Smooth muscle cell (in vitro differentiated cells): Measurements from ENCODE around the gene SPATA21. TPM values are rescaled to one million over a fixed set of nuclear protein-coding genes. Genes with fewer than 3 reads are reported as not detected.

Source experiments
- DNase-seq: peaks from one replicate; lab custom pipeline; 2025; ENCODE audit not compliant: unreplicated experiment; lab: John Stamatoyannopoulos, UW
- H2AFZ ChIP-seq: fragments of 200-600 bp; sonication (generic); 2 replicates; pipeline ENCODE4 v1.6.0; 2016; ENCODE audit warnings: antibody characterized with exemption, low read depth, mild to moderate bottlenecking
- H3F3A ChIP-seq: fragments of 200-600 bp; sonication (generic); 2 replicates; pipeline ENCODE4 v1.6.0; 2017; ENCODE audit warnings: antibody characterized with exemption, low read depth
- H3K27ac ChIP-seq: fragments of 200-600 bp; sonication (generic); 2 replicates; pipeline ENCODE4 v1.5.1; 2016; ENCODE audit warnings: low read depth, mild to moderate bottlenecking
- H3K27me3 ChIP-seq: fragments of 200-600 bp; sonication (generic); 2 replicates; pipeline ENCODE4 v1.6.1; 2016; ENCODE audit warnings: low read depth, mild to moderate bottlenecking
- H3K36me3 ChIP-seq: fragments of 200-600 bp; sonication (generic); 2 replicates; pipeline ENCODE4 v1.5.1; 2016; ENCODE audit warnings: low read depth
- H3K4me1 ChIP-seq: fragments of 200-600 bp; sonication (generic); 2 replicates; pipeline ENCODE4 v1.5.1; 2016; ENCODE audit warnings: low read depth
- H3K4me2 ChIP-seq: fragments of 200-600 bp; sonication (generic); 2 replicates; pipeline ENCODE4 v1.6.0; 2016; ENCODE audit warnings: mild to moderate bottlenecking
- H3K4me3 ChIP-seq: fragments of 200-600 bp; sonication (generic); 2 replicates; pipeline ENCODE4 v1.5.1; 2016; ENCODE audit warnings: mild to moderate bottlenecking
- H3K79me2 ChIP-seq: fragments of 200-600 bp; sonication (generic); 2 replicates; pipeline ENCODE4 v1.6.0; 2016; ENCODE audit warnings: low read depth, mild to moderate bottlenecking
- H3K9ac ChIP-seq: fragments of 200-600 bp; sonication (generic); 2 replicates; pipeline ENCODE4 v1.6.0; 2016; ENCODE audit warnings: low read depth
- H3K9me3 ChIP-seq: fragments of 200-600 bp; sonication (generic); replicated peaks from 2 replicates; pipeline ENCODE4 v1.5.1; 2016; ENCODE audit warnings: low read depth
- H4K20me1 ChIP-seq: fragments of 200-600 bp; sonication (generic); 2 replicates; pipeline ENCODE4 v1.6.0; 2016; ENCODE audit warnings: low read depth
- CTCF ChIP-seq: fragments of 200-600 bp; sonication (generic); IDR thresholded peaks from 2 replicates; pipeline ENCODE4 v1.5.1; 2017; ENCODE audit warnings: borderline replicate concordance, mild to moderate bottlenecking, antibody characterized with exemption; ENCODE audit not compliant: insufficient read depth, poor library complexity, severe bottlenecking
- WGBS: methylation state at CpG from one replicate; pipeline ENCODE4 v1.1.7; 2016; ENCODE audit warnings: low lambda C conversion rate; 5-methylcytosine and 5-hydroxymethylcytosine counted together
- polyA plus RNA-seq: library from polyadenylated mRNA; unstranded; fragments of >200 nt; fragmentation: Nextera tagmentation; extraction: Ambion mirVana; gene quantifications from 2 replicates; pipeline ENCODE4 v1.2.1, GENCODE V29; 2016
- total RNA-seq: library from RNA; depleted of rRNA; stranded (reverse); fragments of >200 nt; gene quantifications from 2 replicates; pipeline ENCODE4 v1.2.3, GENCODE V29; 2014

SPATA21 gene
- total and polyA plus RNA-seq, 2 experiments from 2014 or later = not detected

GRCh38 chr1:16396591-16396990 is 40.6 kb downstream of the SPATA21 start:
- WGBS = 44% methylated on average over 7 of the region's 7 CpGs
- TF ChIP-seq CTCF = no peak
- Histone ChIP-seq H3K4me1 (no peaks in the 10 kb centered on the region), H3K4me3 (no peak overlapping the region), H3K4me2 (peak overlapping the region; percentile 30), H3K27ac (peak overlapping the region; percentile 59), H3F3A (peaks cover 5% of the 10 kb centered on the region), H3K9ac (no peak overlapping the region), H3K9me3 (no peaks in the 10 kb centered on the region), H4K20me1 (peaks cover 61% of the 10 kb centered on the region), H3K36me3 (no peaks in the 10 kb centered on the region), H2AFZ (no peak overlapping the region), H3K27me3 (no peaks in the 10 kb centered on the region), H3K79me2 (peaks cover 15% of the 10 kb centered on the region)
- DNase-seq = peak; percentile 18

- Histone ChIP-seq H3K4me3 (no peak overlapping the region), H3F3A (peaks cover 5% of the 10 kb centered on the region), H3K27ac (no peak overlapping the region), H3K9ac (no peak overlapping the region), H3K36me3 (no peaks in the 10 kb centered on the region), H2AFZ (no peak overlapping the region), H4K20me1 (peaks cover 77% of the 10 kb centered on the region), H3K9me3 (no peaks in the 10 kb centered on the region), H3K4me1 (no peaks in the 10 kb centered on the region), H3K27me3 (no peaks in the 10 kb centered on the region), H3K4me2 (no peak overlapping the region), H3K79me2 (peaks cover 31% of the 10 kb centered on the region)
- TF ChIP-seq CTCF = no peak
- DNase-seq = no peak
- WGBS = 98% methylated on average over 13 of the region's 13 CpGs
Measured at GRCh38 chr1:16394977-16395376, 42.2 kb downstream of the SPATA21 start.

- Histone ChIP-seq H3K9ac (no peak overlapping the region), H2AFZ (no peak overlapping the region), H3K79me2 (peaks cover 43% of the 10 kb centered on the region), H3K27ac (no peak overlapping the region), H3K4me2 (no peak overlapping the region), H3K36me3 (no peaks in the 10 kb centered on the region), H3K9me3 (no peaks in the 10 kb centered on the region), H3K4me3 (no peak overlapping the region), H3F3A (peaks cover 5% of the 10 kb centered on the region), H4K20me1 (peaks cover 84% of the 10 kb centered on the region), H3K27me3 (no peaks in the 10 kb centered on the region), H3K4me1 (no peaks in the 10 kb centered on the region)
- TF ChIP-seq CTCF = no peak
- DNase-seq = no peak
- 95% methylated on average over 10 of the region's 10 CpGs for WGBS
Measured at GRCh38 chr1:16393570-16394521, 43.4 kb downstream of the SPATA21 start.
